Measurements from ENCODE around the gene CIT.

Gene CIT

DNA sequence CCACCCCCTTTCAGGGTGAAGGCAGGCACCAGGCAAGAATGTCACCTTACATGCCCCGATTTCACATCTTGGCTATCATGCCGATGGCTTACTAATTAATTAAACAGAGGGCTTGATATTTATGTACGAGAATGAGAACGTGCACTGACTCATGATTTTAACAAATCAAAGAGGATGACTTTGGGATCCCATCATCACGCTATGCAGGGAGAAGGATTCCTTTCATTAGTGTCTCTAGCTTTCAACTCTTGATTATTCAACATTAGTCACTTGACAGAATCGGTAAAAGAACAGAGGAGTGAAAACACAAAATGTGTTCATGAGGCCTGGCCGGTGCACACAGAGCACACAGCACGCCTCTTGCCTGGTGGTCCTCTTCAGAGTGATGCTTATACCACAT, 128.6 kb downstream of the CIT start:
- no peak for DNase-seq (ENCODE audit: extremely low read depth in 1 of 2, low read depth in 1 of 2)

DNA sequence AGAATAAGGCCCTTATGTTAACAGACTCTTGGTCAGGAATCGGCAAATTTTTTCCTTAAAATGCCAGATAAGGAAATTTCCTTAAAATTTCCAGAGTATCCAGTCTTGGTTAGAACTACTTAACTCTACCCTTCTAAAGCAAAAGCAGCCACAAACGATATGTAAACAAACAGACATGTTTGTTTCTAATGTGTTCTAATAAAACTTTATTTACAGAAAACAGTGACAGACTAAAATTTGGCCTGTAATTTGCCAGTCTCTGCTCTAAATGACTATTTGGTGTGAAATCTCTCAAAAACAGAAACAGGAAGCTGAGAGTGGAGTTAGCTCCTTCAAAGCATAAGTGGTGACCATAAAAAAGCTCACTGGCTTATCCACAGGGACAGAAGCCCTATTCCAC, 131.0 kb downstream of the CIT start:
- DNase-seq (ENCODE audit: extremely low read depth in 1 of 2, low read depth in 1 of 2): no peak

DNA sequence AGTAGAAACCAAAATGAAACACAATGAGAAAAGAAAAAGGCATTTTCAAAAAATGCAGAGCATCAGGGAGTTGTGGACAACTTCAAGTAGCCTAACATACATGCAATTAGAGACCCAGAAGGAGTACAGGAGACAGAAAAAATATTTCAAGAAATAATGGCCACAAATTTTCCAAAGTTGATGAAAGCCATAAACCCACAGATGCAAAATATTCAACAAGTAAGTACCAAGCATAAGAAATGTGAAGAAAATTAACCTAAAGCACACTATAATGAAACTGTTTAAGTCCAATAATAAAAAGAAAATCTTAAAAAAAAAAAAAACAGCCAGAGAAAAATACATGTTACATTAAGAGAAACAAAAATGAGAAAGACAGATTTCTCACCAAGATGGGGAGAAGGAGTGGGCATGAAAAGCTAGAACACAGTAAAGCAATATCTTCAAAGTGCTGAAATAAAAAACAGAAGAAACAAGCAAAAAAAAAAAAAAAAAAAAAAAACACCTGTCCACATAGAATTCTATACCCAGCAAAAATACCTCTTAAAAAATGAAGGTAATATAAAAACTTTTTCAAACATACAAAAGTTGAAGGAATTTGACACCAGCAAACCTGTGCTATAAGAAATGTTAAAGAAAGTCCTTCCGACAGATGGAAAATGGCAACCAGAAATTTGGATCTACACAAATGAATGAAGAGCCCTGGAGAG, 132.1 kb downstream of the CIT start:
- no peak for DNase-seq (ENCODE audit: extremely low read depth in 1 of 2, low read depth in 1 of 2)

- DNase-seq (ENCODE audit: extremely low read depth in 1 of 2, low read depth in 1 of 2): no peak
Observed at GRCh38 chr12:119742700-119743099, 134.4 kb downstream of the CIT start.

DNA sequence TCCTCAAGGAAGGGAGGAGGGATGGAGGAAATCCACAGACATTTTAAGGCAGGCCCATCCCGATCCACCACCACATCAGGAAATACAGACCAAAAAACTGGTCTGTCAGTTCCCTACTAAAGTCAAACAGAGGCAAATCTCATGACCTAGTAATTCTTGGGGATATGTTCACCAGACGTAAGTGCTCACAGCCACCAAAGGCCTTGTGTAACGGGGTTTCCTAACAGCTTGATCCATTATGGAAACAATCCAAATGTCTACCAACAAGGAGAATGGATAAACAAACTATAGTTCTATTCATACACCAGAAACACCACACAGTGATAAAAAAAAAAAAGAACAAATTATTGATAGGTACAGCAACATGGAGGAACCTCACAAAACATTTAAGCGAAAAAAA, 136.3 kb downstream of the CIT start:
- no peak for DNase-seq (ENCODE audit: extremely low read depth in 1 of 2, low read depth in 1 of 2)

- no peak for DNase-seq (ENCODE audit: extremely low read depth in 1 of 2, low read depth in 1 of 2)
Observed at GRCh38 chr12:119735079-119735478, 142.0 kb downstream of the CIT start.

- no peak for DNase-seq (ENCODE audit: extremely low read depth in 1 of 2, low read depth in 1 of 2)
Observed at GRCh38 chr12:119730381-119730780, 146.7 kb downstream of the CIT start.

DNA sequence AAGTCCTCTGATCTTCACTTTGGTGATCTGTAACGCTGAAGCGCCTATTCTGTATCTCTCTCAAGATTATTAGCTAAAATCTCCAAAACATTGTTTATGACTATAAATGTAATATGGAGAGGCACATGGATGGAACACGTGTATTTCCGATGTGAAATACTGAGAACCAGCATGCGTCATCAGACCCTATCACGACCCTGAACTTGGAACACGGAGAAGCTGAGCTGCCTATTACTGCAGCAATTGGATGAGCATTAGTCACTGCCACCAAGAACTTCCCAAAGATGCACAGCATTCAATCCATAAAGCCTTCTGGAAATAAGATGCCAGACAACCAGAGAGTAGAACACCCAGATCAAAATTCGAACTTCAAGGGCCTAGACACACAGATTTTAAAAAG, 147.2 kb downstream of the CIT start:
- DNase-seq (ENCODE audit: extremely low read depth in 1 of 2, low read depth in 1 of 2): no peak

GRCh38 chr12:119728444-119728745, 148.7 kb downstream of the CIT start:
- no peak for DNase-seq (ENCODE audit: extremely low read depth in 1 of 2, low read depth in 1 of 2)

DNA sequence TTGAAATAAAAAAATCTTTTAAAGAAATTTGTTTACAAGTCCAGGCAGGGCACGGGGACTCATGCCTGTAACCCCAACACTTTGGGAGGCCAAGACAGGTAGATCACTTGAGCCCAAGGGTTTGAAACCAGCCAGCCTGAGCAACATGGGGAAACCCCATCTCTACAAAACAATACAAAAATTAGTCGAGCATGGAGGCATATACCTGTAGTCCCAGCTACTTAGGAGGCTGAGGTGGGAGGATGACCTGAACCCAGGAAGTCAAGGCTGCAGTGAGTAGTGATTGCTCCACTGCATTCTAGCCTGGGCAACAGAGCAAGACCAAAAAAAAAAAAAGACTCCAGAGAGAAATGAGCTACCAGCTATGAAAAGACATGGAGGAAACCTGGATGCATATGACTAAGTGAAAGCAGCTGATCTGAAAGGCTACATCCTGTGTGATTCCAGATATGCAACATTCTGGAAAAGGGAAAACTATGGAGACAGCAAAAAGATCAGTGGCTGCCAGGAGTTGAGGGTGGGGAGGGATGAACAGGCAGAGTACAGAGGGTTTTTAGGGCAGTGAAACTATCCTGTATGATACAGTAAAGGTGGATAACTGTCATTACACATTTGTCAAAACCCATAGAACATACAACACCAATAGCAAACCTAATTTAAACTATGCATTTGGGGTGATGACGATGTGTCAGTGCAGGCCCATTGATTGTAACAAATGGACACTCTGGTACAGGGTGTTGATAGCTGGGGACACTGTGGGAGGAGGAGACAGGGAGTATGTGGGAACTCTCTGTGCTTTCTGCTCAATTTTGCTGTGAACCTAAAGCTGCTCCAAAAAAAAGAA, 149.3 kb downstream of the CIT start:
- no peak for DNase-seq (ENCODE audit: extremely low read depth in 1 of 2, low read depth in 1 of 2)

DNA sequence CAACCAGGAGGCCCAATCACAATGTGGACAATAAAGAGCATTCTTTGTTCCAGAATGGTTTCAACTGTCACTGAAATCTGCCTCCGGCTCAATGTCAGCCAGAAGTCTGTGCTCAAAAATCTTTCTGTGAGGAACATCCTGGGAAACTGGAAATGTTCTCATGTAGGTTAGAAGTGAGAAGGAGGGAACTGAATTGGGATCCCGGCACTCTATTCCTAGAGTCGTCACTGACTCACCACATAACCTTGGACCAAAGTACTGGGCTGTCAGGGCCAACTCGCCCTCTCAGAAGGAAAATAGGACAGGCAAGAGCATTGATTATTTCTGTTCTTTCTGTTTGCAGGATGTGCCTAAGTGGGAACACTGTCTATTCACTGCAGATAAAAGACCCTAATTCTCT, 151.6 kb downstream of the CIT start:
- no peak for DNase-seq (ENCODE audit: extremely low read depth in 1 of 2, low read depth in 1 of 2)

DNA sequence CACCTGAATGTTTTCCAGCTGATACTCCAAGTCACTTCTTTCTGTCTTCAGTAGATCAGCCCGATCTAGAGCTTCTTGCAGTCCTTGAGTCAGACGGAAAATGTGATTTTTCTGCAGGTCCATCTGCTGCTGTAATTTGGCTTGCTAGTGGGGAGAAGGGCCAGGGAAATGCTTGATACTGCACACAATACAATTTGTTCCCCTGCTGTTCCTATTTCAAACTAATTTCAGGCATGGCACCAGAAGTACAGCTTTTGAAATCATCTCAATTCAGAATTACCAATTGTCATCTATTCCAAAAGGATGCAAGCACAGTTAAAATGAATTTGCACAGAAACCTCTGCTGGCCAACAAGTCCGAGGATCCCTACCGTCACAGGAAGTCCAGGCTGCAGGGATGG, 155.8 kb downstream of the CIT start:
- no peak for DNase-seq (ENCODE audit: extremely low read depth in 1 of 2, low read depth in 1 of 2)

DNA sequence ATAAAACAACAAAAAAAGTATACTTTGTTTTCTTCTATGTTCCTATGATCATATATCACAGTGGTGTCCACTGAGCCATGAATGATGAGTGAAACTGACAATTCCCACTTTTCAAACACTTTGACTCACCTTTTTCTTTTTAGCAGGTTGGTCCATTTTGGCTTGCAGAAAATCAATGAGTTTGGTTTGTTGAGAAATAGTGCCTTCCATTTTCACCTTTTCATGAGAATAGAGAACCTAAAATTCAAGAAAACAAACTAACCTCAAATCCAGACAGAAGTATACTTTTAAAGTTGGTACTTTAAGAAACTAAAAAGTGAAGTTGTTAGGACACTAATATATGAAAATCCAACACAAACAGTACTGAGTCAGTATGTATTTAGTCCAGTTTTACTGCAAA, 156.8 kb downstream of the CIT start:
- no peak for DNase-seq (ENCODE audit: extremely low read depth in 1 of 2, low read depth in 1 of 2)

DNA sequence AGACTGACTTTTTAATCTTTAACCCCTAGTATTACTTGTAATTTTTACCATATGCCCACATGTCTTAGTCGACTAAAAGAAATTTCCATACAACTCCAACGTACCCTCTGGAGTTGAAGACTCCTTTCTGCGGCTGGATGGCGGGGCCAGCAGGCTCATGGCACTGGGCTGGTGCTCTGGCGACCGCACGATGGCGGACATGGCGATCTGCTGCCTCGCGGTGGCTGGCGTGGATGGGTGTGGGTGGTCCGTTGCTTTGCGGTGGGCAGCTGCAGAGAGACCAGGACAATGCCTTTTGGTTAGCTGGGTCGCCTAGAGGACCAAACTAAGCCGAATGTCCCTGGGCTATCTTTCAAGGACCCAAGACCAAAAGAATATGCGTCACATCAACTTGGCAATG, 159.0 kb downstream of the CIT start:
- no peak for DNase-seq (ENCODE audit: extremely low read depth in 1 of 2, low read depth in 1 of 2)

GRCh38 chr12:119715268-119715620, 161.9 kb downstream of the CIT start:
- DNase-seq (ENCODE audit: extremely low read depth in 1 of 2, low read depth in 1 of 2): no peak

- no peak for DNase-seq (ENCODE audit: extremely low read depth in 1 of 2, low read depth in 1 of 2)
Observed at GRCh38 chr12:119714614-119715267, 162.4 kb downstream of the CIT start.

DNA sequence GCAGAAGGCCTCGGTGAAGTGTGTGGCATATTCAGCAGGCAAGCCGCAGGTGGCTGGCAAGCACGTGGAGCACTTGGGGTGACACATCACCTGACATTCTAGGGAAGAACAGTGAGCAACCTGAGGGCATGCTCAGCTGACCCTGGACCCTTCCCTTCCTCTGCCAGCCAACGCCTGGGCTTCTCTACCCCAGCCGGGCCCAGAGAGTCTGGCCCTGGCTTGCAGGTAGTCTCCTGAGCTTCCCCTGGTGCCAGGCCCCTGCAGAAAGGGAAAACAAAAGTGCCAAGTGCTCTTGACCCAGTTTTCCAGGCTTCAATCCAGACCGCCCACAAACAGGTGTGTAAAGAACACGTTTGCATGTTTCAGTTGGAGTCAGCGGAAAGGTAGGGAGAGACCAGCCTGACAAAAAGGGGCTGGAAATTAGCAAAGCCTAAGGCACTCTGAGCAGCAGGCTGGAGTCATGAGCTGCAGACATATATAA, 163.5 kb downstream of the CIT start:
- no peak for DNase-seq (ENCODE audit: extremely low read depth in 1 of 2, low read depth in 1 of 2)

- DNase-seq (ENCODE audit: extremely low read depth in 1 of 2, low read depth in 1 of 2): no peak
Observed at GRCh38 chr12:119712721-119713120, 164.4 kb downstream of the CIT start.

DNA sequence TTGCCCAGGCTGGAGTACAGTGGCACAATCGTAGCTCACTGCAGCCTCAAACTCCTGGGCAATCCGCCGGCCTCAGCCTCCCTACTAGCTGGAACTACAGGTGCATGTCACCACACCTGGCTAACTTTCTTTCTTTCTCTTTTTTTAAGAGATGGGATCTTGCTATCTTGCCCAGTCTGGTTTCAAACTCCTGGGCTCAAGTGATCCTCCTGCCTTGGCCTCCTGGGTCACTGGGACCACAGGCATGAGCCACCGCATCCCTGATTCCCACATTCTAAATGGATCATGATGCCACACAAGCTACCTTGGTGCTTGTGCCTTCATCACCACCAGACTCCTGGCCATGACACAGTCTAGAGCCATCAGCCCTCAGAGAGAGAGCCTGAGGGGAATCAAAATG, 165.4 kb downstream of the CIT start:
- no peak for DNase-seq (ENCODE audit: extremely low read depth in 1 of 2, low read depth in 1 of 2)

GRCh38 chr12:119710965-119711551, 166.1 kb downstream of the CIT start:
- no peak for DNase-seq (ENCODE audit: extremely low read depth in 1 of 2, low read depth in 1 of 2)

GRCh38 chr12:119710374-119710964, 166.7 kb downstream of the CIT start:
- DNase-seq (ENCODE audit: extremely low read depth in 1 of 2, low read depth in 1 of 2): no peak
